Measurements from ENCODE around the gene PLA2G4D.

PLA2G4D gene

GRCh38 chr15:42069496-42070278, 24.7 kb downstream of the PLA2G4D start:
- DNase-seq = no peak

GRCh38 chr15:42069025-42069424, 25.3 kb downstream of the PLA2G4D start:
- no peak for DNase-seq

- DNase-seq = no peak
These were observed 25.8 kb downstream of the PLA2G4D start for GRCh38 chr15:42068601-42069000.

- no peak for DNase-seq
These were observed 27.5 kb downstream of the PLA2G4D start for GRCh38 chr15:42066764-42067415.

- no peak for DNase-seq
These were observed 28.9 kb downstream of the PLA2G4D start for GRCh38 chr15:42065468-42065867.

- no peak for DNase-seq
These were observed 29.3 kb downstream of the PLA2G4D start for GRCh38 chr15:42065033-42065432.

- DNase-seq = no peak
These were observed 30.1 kb downstream of the PLA2G4D start for GRCh38 chr15:42064271-42064670.

GRCh38 chr15:42063122-42063848, 31.1 kb downstream of the PLA2G4D start:
- no peak for DNase-seq

- DNase-seq = no peak
These were observed 32.0 kb downstream of the PLA2G4D start for GRCh38 chr15:42062284-42062806.

GRCh38 chr15:42060797-42061196, 33.6 kb downstream of the PLA2G4D start:
- no peak for DNase-seq

GRCh38 chr15:42060477-42060763, 33.9 kb downstream of the PLA2G4D start:
- DNase-seq = no peak

- DNase-seq = peak; percentile 76
These were observed 34.5 kb downstream of the PLA2G4D start for GRCh38 chr15:42059661-42060476.

- no peak for DNase-seq
These were observed 35.6 kb downstream of the PLA2G4D start for GRCh38 chr15:42058791-42059190.

GRCh38 chr15:42057799-42058646, 36.3 kb downstream of the PLA2G4D start:
- DNase-seq = no peak

GRCh38 chr15:42056934-42057798, 37.2 kb downstream of the PLA2G4D start:
- DNase-seq = peak; percentile 70

GRCh38 chr15:42053914-42054313, 40.4 kb downstream of the PLA2G4D start:
- DNase-seq = no peak

- DNase-seq = no peak
These were observed 41.4 kb downstream of the PLA2G4D start for GRCh38 chr15:42053010-42053409.

GRCh38 chr15:42050484-42051255, 43.7 kb downstream of the PLA2G4D start:
- no peak for DNase-seq

GRCh38 chr15:42048821-42049200, 45.6 kb downstream of the PLA2G4D start:
- DNase-seq = no peak

Data from activated naive CD4-positive, alpha-beta T cell treated with Interleukin-2 at 50 U/mL for 16 hours (primary cell).